HEK293T (cell line): ENCODE results near the gene CYP46A1.

ENCODE experiments used
- ARNT ChIP-seq: fragments of 450-650 bp; IDR thresholded peaks from 2 replicates; pipeline ENCODE4 v1.6.1; 2017; ENCODE audit warnings: mild to moderate bottlenecking
- BHLHE40 ChIP-seq: fragments of 450-650 bp; IDR thresholded peaks from 2 replicates; pipeline ENCODE4 v1.6.1; 2016; ENCODE audit warnings: mild to moderate bottlenecking, moderate library complexity, borderline replicate concordance
- CTBP1 ChIP-seq: fragments of 450-650 bp; IDR thresholded peaks from 2 replicates; pipeline ENCODE4 v1.6.1; 2016; ENCODE audit warnings: borderline replicate concordance
- ELF4 ChIP-seq: fragments of 450-650 bp; IDR thresholded peaks from 2 replicates; pipeline ENCODE4 v1.6.1; 2017; ENCODE audit warnings: antibody characterized with exemption
- FOXA1 ChIP-seq: fragments of 450-650 bp; IDR thresholded peaks from 2 replicates; pipeline ENCODE4 v1.6.1; 2016; ENCODE audit warnings: mild to moderate bottlenecking
- FOXM1 ChIP-seq: fragments of 450-650 bp; IDR thresholded peaks from 2 replicates; pipeline ENCODE4 v1.6.1; 2017; ENCODE audit warnings: mild to moderate bottlenecking, borderline replicate concordance
- HDGF ChIP-seq: fragments of 450-650 bp; IDR thresholded peaks from 2 replicates; pipeline ENCODE4 v1.6.1; 2017; ENCODE audit warnings: antibody characterized with exemption, borderline replicate concordance
- NFRKB ChIP-seq: fragments of 450-650 bp; IDR thresholded peaks from 2 replicates; pipeline ENCODE4 v1.6.1; 2016; ENCODE audit warnings: mild to moderate bottlenecking, moderate library complexity
- PKNOX1 ChIP-seq: fragments of 450-650 bp; IDR thresholded peaks from 2 replicates; pipeline ENCODE4 v1.6.1; 2016
- SP1 ChIP-seq: fragments of 450-650 bp; IDR thresholded peaks from 2 replicates; pipeline ENCODE4 v1.6.1; 2017
- SUZ12 ChIP-seq: fragments of 450-650 bp; IDR thresholded peaks from 2 replicates; pipeline ENCODE4 v1.6.1; 2016; ENCODE audit warnings: mild to moderate bottlenecking
- TARDBP ChIP-seq: fragments of 450-650 bp; IDR thresholded peaks from 2 replicates; pipeline ENCODE4 v1.6.1; 2016

GRCh38 chr14:99735189-99736135, 51.4 kb downstream of the CYP46A1 start:
- no peak for TF ChIP-seq FOXA1
- no peak for TF ChIP-seq FOXM1
- TF ChIP-seq ELF4, result no peak
- no peak for TF ChIP-seq SP1
- no peak for TF ChIP-seq SUZ12
- TF ChIP-seq BHLHE40, result no peak
- TF ChIP-seq TARDBP, result no peak
- TF ChIP-seq ARNT, result no peak
- no peak for TF ChIP-seq PKNOX1
- TF ChIP-seq HDGF, result no peak
- TF ChIP-seq NFRKB, result no peak
- TF ChIP-seq CTBP1, result no peak
